PC-3 (cell line): ENCODE results near the gene RHBG. TPM values are rescaled to one million over a fixed set of nuclear protein-coding genes. Genes with fewer than 3 reads are reported as not detected.
"Not testable (repeated sequence)": the region's sequence is repeated elsewhere in the genome, so short reads cannot be mapped to it uniquely, and the experiment has no call there.

Experiments used
- ATAC-seq: fragments of 200-7000 bp; cut with Tn5 transposase; 2 replicates; pipeline ENCODE4 v1.9.1; 2020; ENCODE audit warnings: mild to moderate bottlenecking, moderate library complexity
- BruUV-seq: library from RNA; stranded (reverse); fragments of 400-500 nt; replicated peaks from 2 replicates; lab custom pipeline; 2021; lab: Mats Ljungman, UMichigan
- CTCF ChIA-PET: fragments of 300-600 bp; sonication (Branson Sonifier 250); formaldehyde crosslinking; loops from one replicate; lab custom pipeline; 2022; ENCODE audit warnings: antibody characterized with exemption; lab: Charles Lee
- POLR2A ChIA-PET: fragments of 300-600 bp; sonication (Branson Sonifier 250); formaldehyde crosslinking; loops from one replicate; lab custom pipeline; 2022; ENCODE audit warnings: antibody characterized with exemption; ENCODE audit not compliant: unreplicated experiment; lab: Charles Lee
- DNase-seq: peaks from one replicate; pipeline ENCODE4 v3.0.0-alpha.2; 2015
- H2AFZ ChIP-seq: fragments of 300-600 bp; sonication (generic); 2 replicates; pipeline ENCODE4 v1.6.0; 2016; ENCODE audit warnings: antibody characterized with exemption, low read length
- H3F3A ChIP-seq: fragments of 300-600 bp; sonication (generic); one replicate; pipeline ENCODE4 v1.6.0; 2017; ENCODE audit warnings: antibody characterized with exemption, low read length, control low read depth, mild to moderate bottlenecking; ENCODE audit not compliant: unreplicated experiment
- H3K27ac ChIP-seq: fragments of 300-600 bp; sonication (generic); 2 replicates; pipeline ENCODE4 v1.5.1; 2016; ENCODE audit warnings: mild to moderate bottlenecking, low read length
- H3K27me3 ChIP-seq: fragments of 300-600 bp; sonication (generic); 2 replicates; pipeline ENCODE4 v1.6.1; 2016; ENCODE audit warnings: low read length, mixed read lengths
- H3K36me3 ChIP-seq: fragments of 300-600 bp; sonication (generic); 2 replicates; pipeline ENCODE4 v1.6.1; 2016; ENCODE audit warnings: low read depth, mixed run types, low read length, mixed read lengths
- H3K4me1 ChIP-seq: fragments of 300-600 bp; sonication (generic); 2 replicates; pipeline ENCODE4 v1.5.1; 2016; ENCODE audit warnings: low read length; ENCODE audit not compliant: insufficient read depth
- H3K4me2 ChIP-seq: fragments of 300-600 bp; sonication (generic); 2 replicates; pipeline ENCODE4 v1.6.0; 2016; ENCODE audit warnings: low read length
- H3K4me3 ChIP-seq: fragments of 300-600 bp; sonication (generic); 2 replicates; pipeline ENCODE4 v1.5.1; 2016; ENCODE audit warnings: mild to moderate bottlenecking, low read length, mixed read lengths
- H3K79me2 ChIP-seq: fragments of 300-600 bp; sonication (generic); 2 replicates; pipeline ENCODE4 v1.6.1; 2017; ENCODE audit warnings: low read length, mixed read lengths
- H3K9ac ChIP-seq: fragments of 300-600 bp; sonication (generic); 2 replicates; pipeline ENCODE4 v1.6.0; 2016; ENCODE audit warnings: mild to moderate bottlenecking, low read length
- H3K9me2 ChIP-seq: fragments of 300-600 bp; sonication (generic); replicated peaks from 2 replicates; pipeline ENCODE4 v1.6.1; 2016; ENCODE audit warnings: mixed run types, low read length, mixed read lengths
- H3K9me3 ChIP-seq: fragments of 300-600 bp; sonication (generic); 2 replicates; pipeline ENCODE4 v1.6.1; 2016; ENCODE audit warnings: low read length, mixed read lengths
- H4K20me1 ChIP-seq: fragments of 300-600 bp; sonication (generic); 2 replicates; pipeline ENCODE4 v1.6.1; 2016; ENCODE audit warnings: low read length, mixed read lengths
- CTCF ChIP-seq: fragments of 300-600 bp; sonication (generic); conservative IDR thresholded peaks from 2 replicates; pipeline ENCODE4 v1.5.1; 2017; ENCODE audit warnings: antibody characterized with exemption, low read depth, mild to moderate bottlenecking, low read length
- EZH2 ChIP-seq: fragments of 300-600 bp; sonication (generic); IDR thresholded peaks from one replicate; pipeline ENCODE4 v1.6.1; 2017; ENCODE audit warnings: antibody characterized with exemption, mild to moderate bottlenecking, low read length; ENCODE audit not compliant: unreplicated experiment
- EZH2phosphoT487 ChIP-seq: fragments of 300-600 bp; sonication (generic); IDR thresholded peaks from 2 replicates; pipeline ENCODE4 v1.6.1; 2018; ENCODE audit warnings: mild to moderate bottlenecking, antibody characterized with exemption, low read length, borderline replicate concordance
- intact Hi-C: fragments of 100-400 bp; cut with micrococcal nuclease; formaldehyde crosslinking; loops from 2 replicates; pipeline ENCODE4 v1.9.0; 2023
- total RNA-seq: library from RNA; depleted of rRNA; stranded (reverse); fragments of >200 nt; gene quantifications from 2 replicates; pipeline ENCODE4 v1.2.3, GENCODE V29; 2014

Gene RHBG
- total RNA-seq, 1 experiment from 2014 or later, result 0.26 TPM

DNA sequence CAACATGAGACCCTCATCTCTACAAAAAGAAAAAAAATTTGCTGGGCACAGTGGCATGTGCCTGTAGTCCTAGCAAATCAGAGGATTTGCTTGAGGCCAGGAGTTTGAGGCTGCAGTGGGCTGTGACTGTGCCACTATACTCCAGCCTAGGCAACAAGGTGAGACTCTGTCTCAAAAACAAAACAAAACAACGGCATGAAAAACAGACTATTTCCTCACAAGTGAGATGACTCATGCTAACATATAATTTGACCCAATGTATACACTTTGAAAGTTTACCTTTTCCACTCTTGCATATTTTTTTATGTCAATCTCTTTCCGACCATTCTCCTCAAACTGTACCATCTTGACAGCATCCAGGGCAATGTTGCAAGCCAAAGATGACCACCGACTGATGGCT lies 48.5 kb upstream of the RHBG start:
- Histone ChIP-seq H3K4me2 (no peak overlapping the region), H3K9me3 (no peaks in the 10 kb centered on the region), H3K27ac (no peak overlapping the region), H3K79me2 (peaks cover 19% of the 10 kb centered on the region), H3K9me2 (no peaks in the 10 kb centered on the region), H3F3A (no peaks in the 10 kb centered on the region), H3K4me1 (peaks cover 11% of the 10 kb centered on the region), H3K9ac (no peak overlapping the region), H3K4me3 (no peak overlapping the region), H3K36me3 (peaks cover 79% of the 10 kb centered on the region), H2AFZ (no peak overlapping the region), H3K27me3 (no peaks in the 10 kb centered on the region), H4K20me1 (peaks cover 21% of the 10 kb centered on the region; the same call in 1 of the 2 replicates)
- BruUV-seq, result no TSS peak
- POLR2A ChIA-PET, result no interaction called here
- intact Hi-C loops, result no loop called here
- TF ChIP-seq CTCF, result no peak
- no peak for TF ChIP-seq EZH2phosphoT487
- TF ChIP-seq EZH2, result no peak
- CTCF ChIA-PET, result no interaction called here
- ATAC-seq (peak; percentile 57), DNase-seq (peak; percentile 53)

DNA sequence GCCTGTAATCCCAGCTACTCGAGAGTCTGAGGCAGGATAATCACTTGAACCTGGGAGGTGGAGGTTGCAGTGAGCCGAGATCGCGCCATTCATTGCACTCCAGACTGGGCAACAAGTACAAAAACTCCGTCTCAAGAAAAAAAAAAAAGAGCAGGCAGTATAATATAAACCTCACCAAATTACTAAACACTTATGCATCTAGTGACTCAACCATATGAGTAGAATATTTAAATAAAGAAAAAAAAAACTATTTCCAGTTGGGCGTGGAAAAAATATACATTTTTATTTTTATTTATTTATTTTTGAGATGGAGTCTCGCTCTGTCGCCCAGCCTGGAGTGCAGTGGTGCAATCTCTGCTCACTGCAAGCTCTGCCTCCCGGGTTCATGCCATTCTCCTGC lies 45.8 kb upstream of the RHBG start:
- H3K9me2 ChIP-seq, H3K27ac ChIP-seq, H3K4me3 ChIP-seq, H3K27me3 ChIP-seq, H3K9ac ChIP-seq, H2AFZ ChIP-seq, intact Hi-C loops, POLR2A ChIA-PET, CTCF ChIA-PET, BruUV-seq, H3F3A ChIP-seq, H3K4me2 ChIP-seq, H3K9me3 ChIP-seq: not testable (repeated sequence)
- Histone ChIP-seq H3K36me3 (peaks cover 64% of the 10 kb centered on the region), H4K20me1 (peaks cover 24% of the 10 kb centered on the region; the same call in 1 of the 2 replicates), H3K79me2 (peaks cover 18% of the 10 kb centered on the region), H3K4me1 (peaks cover 11% of the 10 kb centered on the region)
- DNase-seq (peak; percentile 64), ATAC-seq (peak; percentile 65)

GRCh38 chr1:156336242-156336641 lies 32.8 kb upstream of the RHBG start:
- H3F3A ChIP-seq, result no peaks in the 10 kb centered on the region
- peaks cover 13% of the 10 kb centered on the region for H3K4me1 ChIP-seq
- no peaks in the 10 kb centered on the region for H3K9me2 ChIP-seq
- peaks cover 37% of the 10 kb centered on the region for H4K20me1 ChIP-seq
- peaks cover 60% of the 10 kb centered on the region for H3K79me2 ChIP-seq
- intact Hi-C loops, result no loop called here
- POLR2A ChIA-PET, result no interaction called here
- TF ChIP-seq CTCF (peak; percentile 78), EZH2 (no peak), EZH2phosphoT487 (no peak)
- peak overlapping the region; percentile 94 for H3K4me2 ChIP-seq
- CTCF ChIA-PET, result no interaction called here
- no peaks in the 10 kb centered on the region for H3K27me3 ChIP-seq
- H3K27ac ChIP-seq, result no peak overlapping the region
- DNase-seq, result peak; percentile 31
- peaks cover 38% of the 10 kb centered on the region for H3K36me3 ChIP-seq
- no peak for ATAC-seq
- H3K4me3 ChIP-seq, result peak overlapping the region; percentile 98
- no peaks in the 10 kb centered on the region for H3K9me3 ChIP-seq
- no peak overlapping the region for H2AFZ ChIP-seq
- peak overlapping the region; percentile 94 for H3K9ac ChIP-seq
- no TSS peak for BruUV-seq
